Small intestine (tissue), 7 donors: ENCODE measurements around the gene COG7. TPM values are rescaled to one million over a fixed set of nuclear protein-coding genes. Genes with fewer than 3 reads are reported as not detected.
"Not testable (repeated sequence)": the region's sequence is repeated elsewhere in the genome, so short reads cannot be mapped to it uniquely, and the experiment has no call there.

ENCODE experiments used
- DNase-seq, 2 donors: peaks; one replicate each; pipeline versions ENCODE4 v3.0.0 to v3.0.0-alpha.2; 2013
- FAIRE-seq: peaks from 2 replicates; lab custom pipeline; 2012; peaks lifted over from hg19 to GRCh38; lab: Jason Lieb, UNC
- H3K27ac ChIP-seq, 3 donors: one replicate each; pipeline ENCODE4 v1.5.1; 2013; ENCODE audit warnings: low read length in 2 of 3, mild to moderate bottlenecking in 2 of 3, control low read depth in 1 of 3, inconsistent platforms in 1 of 3, low read depth in 1 of 3, moderate library complexity in 1 of 3
- H3K27me3 ChIP-seq, 3 donors: one replicate each; pipeline ENCODE4 v1.6.1; 2013; ENCODE audit warnings: low read length in 3 of 3, inconsistent platforms in 1 of 3; ENCODE audit not compliant: control insufficient read depth in 3 of 3, insufficient read depth in 3 of 3
- H3K36me3 ChIP-seq, 3 donors: one replicate each; pipeline ENCODE4 v1.6.1; 2013; ENCODE audit warnings: low read length in 3 of 3, inconsistent platforms in 1 of 3, low read depth in 1 of 3, mild to moderate bottlenecking in 1 of 3, moderate library complexity in 1 of 3; ENCODE audit not compliant: control insufficient read depth in 3 of 3, insufficient read depth in 2 of 3
- H3K4me1 ChIP-seq, 3 donors: one replicate each; pipeline ENCODE4 v1.6.1; 2013; ENCODE audit warnings: low read length in 2 of 3, inconsistent platforms in 1 of 3, low read depth in 1 of 3, mild to moderate bottlenecking in 1 of 3, moderate library complexity in 1 of 3; ENCODE audit not compliant: control insufficient read depth in 3 of 3, insufficient read depth in 2 of 3
- H3K4me3 ChIP-seq, 3 donors: one replicate each; pipeline ENCODE4 v1.5.1; 2013; ENCODE audit warnings: low read length in 3 of 3, control low read depth in 1 of 3, inconsistent platforms in 1 of 3, low read depth in 1 of 3, mild to moderate bottlenecking in 1 of 3, moderate library complexity in 1 of 3
- H3K9me3 ChIP-seq, 2 donors: one replicate each; pipeline ENCODE4 v1.6.1; 2013; ENCODE audit warnings: low read depth in 1 of 2, low read length in 1 of 2; ENCODE audit not compliant: control insufficient read depth in 2 of 2, insufficient read depth in 1 of 2
- WGBS, 3 donors: extraction: QIAGEN DNeasy Blood & Tissue Kit; methylation state at CpG; one replicate each; pipeline ENCODE4 v1.1.7; 2013; 5-methylcytosine and 5-hydroxymethylcytosine counted together
- polyA plus RNA-seq, 4 donors: library from polyadenylated mRNA; stranded (reverse) in 3 of 4; unstranded in 1 of 4; fragments of 200-250 nt in 3 of 4; fragments of 120-200 nt in 1 of 4; gene quantifications; one replicate each; pipeline versions ENCODE4 v1.2.1 to v1.2.3, GENCODE V29; 2013
- donor health status: healthy with polysubstance abuse.
- donor health status: control.
- donor health status: control.
- donor health status: Bipolar disorder and iron deficiency.
- donor health status: healthy.

Gene COG7
- polyA plus RNA-seq, 4 donors = 15.7 to 21.9 (median 17.3) TPM

DNA sequence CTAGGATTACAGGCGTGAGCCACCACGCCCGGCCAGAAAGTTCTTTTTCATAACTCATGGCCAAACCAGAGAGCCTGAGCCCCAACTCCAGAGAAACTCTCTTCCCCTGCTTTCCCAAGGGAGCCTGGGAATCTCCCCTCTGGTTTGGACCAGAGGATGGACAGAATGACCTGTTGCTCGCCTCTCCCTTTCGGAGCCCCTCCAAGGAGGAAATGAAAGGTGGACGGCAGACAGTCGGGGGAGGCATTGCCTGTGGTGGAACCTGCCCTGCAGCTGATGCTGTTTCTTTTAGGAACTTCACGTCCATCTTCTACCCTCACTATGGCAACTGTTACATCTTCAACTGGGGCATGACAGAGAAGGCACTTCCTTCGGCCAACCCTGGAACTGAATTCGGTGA lies 85.4 kb downstream of the COG7 start:
- no peaks in the 10 kb centered on the region for H3K4me1 ChIP-seq
- 81 to 88% (median 85%) methylated on average over 10 of the region's 10 CpGs for WGBS, 3 donors
- DNase-seq (no peak), FAIRE-seq (no peak)
- no peaks in the 10 kb centered on the region for H3K27me3 ChIP-seq
- H3K9me3 ChIP-seq = no peaks in the 10 kb centered on the region
- no peak overlapping the region for H3K4me3 ChIP-seq
- no peak overlapping the region for H3K27ac ChIP-seq
- H3K36me3 ChIP-seq = no peaks in the 10 kb centered on the region

DNA sequence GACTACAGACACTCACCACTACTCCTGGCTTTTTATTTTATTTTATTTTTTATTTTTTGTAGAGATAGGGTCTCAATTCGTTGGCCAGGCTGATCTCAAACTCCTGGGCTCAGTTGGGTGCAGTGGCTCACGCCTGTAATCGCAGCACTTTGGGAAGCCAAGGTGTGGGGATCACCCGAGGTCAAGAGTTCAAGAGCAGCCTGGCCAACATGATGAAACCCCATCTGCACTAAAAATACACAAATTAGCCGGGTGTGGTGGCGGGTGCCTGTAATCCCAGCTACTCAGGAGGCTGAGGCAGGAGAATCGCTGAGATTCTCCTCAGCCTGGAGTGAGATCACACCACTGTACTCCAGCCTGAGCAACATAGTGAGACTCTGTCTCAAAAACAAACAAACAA lies 86.6 kb downstream of the COG7 start:
- not testable (repeated sequence) for H3K27me3 ChIP-seq, FAIRE-seq, H3K4me1 ChIP-seq, H3K9me3 ChIP-seq, H3K4me3 ChIP-seq, H3K36me3 ChIP-seq, H3K27ac ChIP-seq, DNase-seq
- WGBS, 3 donors = 64 to 82% (median 76%) methylated on average over 7 of the region's 7 CpGs

DNA sequence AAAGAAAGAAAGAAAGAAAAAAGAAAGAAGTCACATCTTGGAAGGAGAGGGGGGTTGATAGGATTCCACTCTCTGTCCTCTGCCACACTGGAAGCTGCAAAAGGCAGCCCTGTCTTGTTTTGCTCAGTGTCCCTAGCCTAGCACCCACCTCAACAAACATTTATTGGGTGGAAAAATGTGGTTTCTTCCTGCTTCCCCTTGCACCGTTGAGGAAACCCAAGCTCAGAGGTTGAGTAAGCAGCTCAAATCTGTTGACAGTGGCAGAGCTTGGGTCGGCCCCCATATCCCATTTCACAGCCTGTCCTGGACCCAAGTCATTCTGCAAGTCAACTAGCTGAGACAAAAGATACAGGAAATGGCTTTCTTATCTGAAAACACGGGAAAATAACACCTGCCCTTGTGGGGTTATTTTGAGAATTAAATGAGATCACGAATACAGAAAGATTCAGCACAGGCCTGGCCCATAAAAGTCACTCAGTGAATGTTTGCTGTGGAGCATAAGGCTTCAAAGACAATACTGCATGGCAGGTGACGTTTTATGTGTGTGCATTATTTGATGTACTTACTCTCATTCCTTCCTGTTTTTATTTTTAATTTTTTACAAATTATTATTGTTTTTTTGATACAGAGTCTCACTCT lies 87.3 kb downstream of the COG7 start:
- DNase-seq = no peak
- no peak for FAIRE-seq
- Histone ChIP-seq H3K4me3 (no peak overlapping the region), H3K36me3 (no peaks in the 10 kb centered on the region), H3K27me3 (no peaks in the 10 kb centered on the region), H3K9me3 (no peaks in the 10 kb centered on the region), H3K27ac (no peak overlapping the region), H3K4me1 (no peaks in the 10 kb centered on the region)
- WGBS, 3 donors = 20 to 27% (median 20%) methylated on average over 5 of the region's 5 CpGs

DNA sequence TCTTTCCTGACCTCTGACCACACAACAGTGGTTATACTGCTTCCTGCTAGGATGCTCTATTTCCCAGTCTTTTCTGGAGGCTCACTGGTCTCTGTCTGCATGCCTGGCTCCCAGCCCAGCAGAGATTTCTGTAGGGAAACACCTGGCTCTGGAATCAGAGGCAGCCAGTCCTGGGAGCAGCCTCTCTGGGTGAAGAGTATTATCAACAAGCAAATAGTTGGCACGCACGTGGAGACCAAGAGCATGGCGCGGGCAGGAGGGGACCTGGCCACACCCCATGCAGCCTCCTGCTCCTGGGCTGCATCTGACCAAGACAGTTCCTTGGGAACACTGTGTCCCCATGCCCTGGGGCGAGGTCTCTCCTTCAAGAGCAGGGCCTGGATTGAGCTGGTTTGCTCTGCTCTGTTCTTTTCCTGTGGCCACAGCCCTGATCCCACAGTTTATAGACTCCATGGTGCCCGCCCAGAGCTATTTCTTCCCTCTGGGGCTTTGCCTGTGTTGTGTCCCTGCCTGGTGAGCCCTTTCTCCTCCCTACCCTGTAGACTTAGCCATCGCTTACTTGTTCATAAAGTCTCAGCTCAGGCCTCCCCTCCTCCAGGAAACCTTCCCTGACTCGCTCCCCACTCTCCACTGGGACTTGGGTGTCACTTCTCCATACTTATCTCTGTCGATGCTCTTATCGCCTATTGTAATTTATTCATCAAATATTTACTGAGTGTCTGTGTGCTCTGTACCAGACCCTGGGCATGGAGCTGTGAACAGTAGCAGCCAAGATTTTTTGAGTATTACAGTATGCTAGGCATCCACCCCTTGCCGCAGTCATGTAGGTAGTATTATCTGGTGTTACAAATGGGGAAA lies 90.3 kb downstream of the COG7 start:
- Histone ChIP-seq H3K36me3 (no peaks in the 10 kb centered on the region), H3K4me3 (no peak overlapping the region), H3K4me1 (no peaks in the 10 kb centered on the region), H3K27me3 (no peaks in the 10 kb centered on the region), H3K27ac (peak overlapping the region in 1 of 3 donors; percentile 19), H3K9me3 (no peaks in the 10 kb centered on the region)
- WGBS, 3 donors = 15 to 52% (median 27%) methylated on average over 11 of the region's 11 CpGs
- DNase-seq (peak; percentile 20 to 74), FAIRE-seq (no peak)

DNA sequence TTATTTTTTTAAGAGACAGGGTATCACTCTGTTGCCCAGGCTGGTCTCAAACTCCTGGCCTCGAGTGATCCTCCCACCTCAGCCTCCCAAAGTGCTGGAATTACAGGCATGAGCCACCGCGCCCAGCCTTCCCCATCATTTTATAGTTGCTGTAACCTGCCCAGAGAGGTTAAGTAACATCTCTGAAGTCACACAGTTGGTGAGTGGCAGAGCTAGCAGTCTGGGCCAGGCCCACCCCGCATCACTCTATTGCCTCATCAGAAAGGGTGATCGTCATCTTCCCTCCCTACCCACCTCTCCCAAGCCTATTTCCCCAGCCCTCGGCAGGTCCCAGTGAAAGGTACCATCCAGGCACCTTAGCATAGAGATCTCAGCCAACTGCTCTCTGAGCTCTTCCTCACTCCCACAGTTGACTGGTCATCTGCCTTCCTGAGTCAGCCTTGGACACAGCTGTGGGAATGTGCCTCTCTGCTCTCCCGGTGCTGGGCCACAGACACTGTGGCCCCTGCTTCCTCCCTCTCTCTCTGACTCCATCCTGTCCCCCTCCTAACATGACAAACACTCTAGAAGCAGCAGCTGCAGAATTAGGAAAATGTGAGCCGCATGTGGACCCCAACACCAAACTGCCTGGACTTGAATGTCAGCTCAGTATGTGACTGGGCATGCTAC lies 93.8 kb downstream of the COG7 start:
- no peak for FAIRE-seq
- WGBS, 3 donors = 70 to 75% (median 75%) methylated on average over 8 of the region's 8 CpGs

DNA sequence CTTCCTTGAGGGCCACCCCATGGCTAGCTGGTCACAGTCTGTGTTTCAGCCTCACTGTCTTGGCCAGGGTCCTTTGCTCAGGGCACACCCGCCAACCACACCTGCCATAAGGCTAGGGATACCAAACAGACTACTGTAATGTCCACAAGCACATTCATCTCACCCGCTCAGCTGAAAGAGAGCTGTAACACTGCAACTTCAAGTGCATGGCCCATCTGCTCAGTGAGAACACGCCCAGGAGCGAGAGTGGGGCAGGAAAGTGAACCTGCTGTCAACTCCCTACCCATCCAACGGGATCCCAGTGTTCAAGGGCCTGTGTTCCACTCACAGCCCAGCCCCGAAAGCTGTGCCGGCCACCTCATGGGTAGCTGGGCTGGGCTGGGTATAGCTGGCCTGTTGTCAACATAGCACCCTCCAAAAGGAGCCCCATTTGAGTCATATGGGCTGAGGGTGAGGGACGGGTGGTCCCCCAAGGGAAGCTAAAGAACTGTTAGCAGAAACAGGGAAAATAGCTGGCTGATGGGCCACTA lies 95.2 kb downstream of the COG7 start:
- Histone ChIP-seq H3K9me3 (no peaks in the 10 kb centered on the region), H3K36me3 (no peaks in the 10 kb centered on the region), H3K4me3 (no peak overlapping the region), H3K27ac (no peak overlapping the region), H3K4me1 (no peaks in the 10 kb centered on the region), H3K27me3 (no peaks in the 10 kb centered on the region)
- DNase-seq (no peak), FAIRE-seq (no peak)
- WGBS, 3 donors = 77 to 84% (median 84%) methylated on average over 8 of the region's 8 CpGs

More for the DNA sequence above, 93.8 kb downstream of the COG7 start:
- H3K9me3 ChIP-seq = no peaks in the 10 kb centered on the region
- H3K27ac ChIP-seq = no peak overlapping the region
- no peak for DNase-seq
- no peaks in the 10 kb centered on the region for H3K27me3 ChIP-seq
- no peaks in the 10 kb centered on the region for H3K36me3 ChIP-seq
- no peaks in the 10 kb centered on the region for H3K4me1 ChIP-seq
- no peak overlapping the region for H3K4me3 ChIP-seq

DNA sequence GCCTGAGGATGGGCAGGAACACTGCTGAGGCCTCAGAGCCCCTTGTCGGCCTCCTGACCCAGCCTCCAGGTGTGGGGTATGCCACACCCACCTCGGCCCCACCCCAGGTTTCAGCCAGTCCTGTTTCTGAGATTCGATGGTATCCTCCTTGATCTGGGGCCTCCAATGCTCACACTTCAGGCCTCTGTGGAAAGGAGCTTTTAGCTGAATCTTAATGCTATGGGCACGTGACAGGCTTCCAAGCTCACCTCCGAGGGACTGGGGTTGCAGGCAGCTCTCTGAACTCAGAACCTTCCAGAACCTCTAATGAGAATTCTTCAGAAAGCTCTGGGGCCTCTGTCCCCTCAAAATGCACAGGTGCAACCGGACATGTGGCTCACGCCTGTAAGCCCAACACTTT lies 96.0 kb downstream of the COG7 start:
- H3K9me3 ChIP-seq = no peaks in the 10 kb centered on the region
- no peak for FAIRE-seq
- no peak overlapping the region for H3K4me3 ChIP-seq
- no peaks in the 10 kb centered on the region for H3K4me1 ChIP-seq
- no peak for DNase-seq
- WGBS, 3 donors = 75 to 85% (median 76%) methylated on average over 7 of the region's 7 CpGs
- H3K27me3 ChIP-seq = no peaks in the 10 kb centered on the region
- no peak overlapping the region for H3K27ac ChIP-seq
- H3K36me3 ChIP-seq = no peaks in the 10 kb centered on the region

DNA sequence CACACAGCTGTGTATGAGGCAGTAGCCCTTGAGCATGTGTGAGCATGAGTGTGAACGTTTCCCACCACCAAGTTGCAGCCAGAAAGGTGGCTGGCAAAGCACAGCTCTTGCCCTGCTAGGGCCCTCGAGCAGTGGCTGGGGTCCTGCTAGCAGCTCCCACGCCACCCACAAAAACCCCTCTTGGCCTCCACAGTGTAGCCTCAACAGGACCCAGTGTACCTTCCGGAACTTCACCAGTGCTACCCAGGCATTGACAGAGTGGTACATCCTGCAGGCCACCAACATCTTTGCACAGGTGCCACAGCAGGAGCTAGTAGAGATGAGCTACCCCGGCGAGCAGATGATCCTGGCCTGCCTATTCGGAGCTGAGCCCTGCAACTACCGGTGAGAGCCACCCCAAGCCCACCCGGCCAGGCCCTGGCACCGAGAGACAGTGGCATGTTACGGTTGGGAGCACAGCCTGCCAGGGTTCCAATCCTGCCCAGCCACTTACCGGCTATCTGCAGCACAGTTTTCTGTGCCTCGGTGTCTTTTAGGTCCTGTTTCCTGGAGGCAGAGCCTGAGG lies 97.8 kb downstream of the COG7 start:
- DNase-seq = no peak
- Histone ChIP-seq H3K27me3 (no peaks in the 10 kb centered on the region), H3K9me3 (no peaks in the 10 kb centered on the region), H3K27ac (no peak overlapping the region), H3K4me3 (no peak overlapping the region), H3K4me1 (no peaks in the 10 kb centered on the region), H3K36me3 (no peaks in the 10 kb centered on the region)
- FAIRE-seq = no peak
- 83 to 89% (median 83%) methylated on average over 13 of the region's 13 CpGs for WGBS, 3 donors
